Measurements from ENCODE around the gene PJVK.

The PJVK gene

GRCh38 chr2:178498137-178498536 is 47.0 kb downstream of the PJVK start (continued):
- TF ChIP-seq TSHZ2 (CRISPR knock-in tag; IDR thresholded peaks at IDR 0.05) (no peak), ZC3H10 (CRISPR knock-in tag; IDR thresholded peaks at IDR 0.05) (no peak)

- no peak for TF ChIP-seq ZFP3 (CRISPR knock-in tag; IDR thresholded peaks at IDR 0.05)
- ATAC-seq: no peak
Observed at GRCh38 chr2:178499640-178500039, 48.5 kb downstream of the PJVK start.

GRCh38 chr2:178502751-178503150 is 51.6 kb downstream of the PJVK start:
- ATAC-seq: no peak
- TF ChIP-seq PATZ1 (CRISPR knock-in tag; IDR thresholded peaks at IDR 0.05; ENCODE audit: borderline replicate concordance): no peak
- TF ChIP-seq RARB (CRISPR knock-in tag; IDR thresholded peaks at IDR 0.05): no peak
- no peak for TF ChIP-seq GLIS3 (CRISPR knock-in tag; IDR thresholded peaks at IDR 0.05)
- no peak for TF ChIP-seq CREB5 (CRISPR knock-in tag; IDR thresholded peaks at IDR 0.05; ENCODE audit: low read depth)
- no peak for TF ChIP-seq TSHZ2 (CRISPR knock-in tag; IDR thresholded peaks at IDR 0.05)
- no peak for TF ChIP-seq TOX (CRISPR knock-in tag; IDR thresholded peaks at IDR 0.05; ENCODE audit: borderline replicate concordance)
- TF ChIP-seq ESRRG (CRISPR knock-in tag; IDR thresholded peaks at IDR 0.05): no peak
- TF ChIP-seq CSDC2 (CRISPR knock-in tag; IDR thresholded peaks at IDR 0.05): no peak
- no peak for TF ChIP-seq ARNTL (CRISPR knock-in tag; IDR thresholded peaks at IDR 0.05; ENCODE audit: borderline replicate concordance, low read depth)
- no peak for TF ChIP-seq TCF4 (CRISPR knock-in tag; IDR thresholded peaks at IDR 0.05; ENCODE audit: borderline replicate concordance)
- no peak for TF ChIP-seq ZC3H10 (CRISPR knock-in tag; IDR thresholded peaks at IDR 0.05)
- TF ChIP-seq ZFP3 (CRISPR knock-in tag; IDR thresholded peaks at IDR 0.05): no peak
- TF ChIP-seq PPARA (CRISPR knock-in tag; IDR thresholded peaks at IDR 0.05; ENCODE audit: borderline replicate concordance): no peak
- TF ChIP-seq BACH2 (CRISPR knock-in tag; IDR thresholded peaks at IDR 0.05; ENCODE audit: borderline replicate concordance): no peak
- TF ChIP-seq ZNF565 (CRISPR knock-in tag; conservative IDR thresholded peaks at IDR 0.05; ENCODE audit: low read depth): no peak

GRCh38 chr2:178506101-178506500 is 54.9 kb downstream of the PJVK start:
- no peak for ATAC-seq
- TF ChIP-seq PATZ1 (CRISPR knock-in tag; IDR thresholded peaks at IDR 0.05; ENCODE audit: borderline replicate concordance): no peak
- TF ChIP-seq RARB (CRISPR knock-in tag; IDR thresholded peaks at IDR 0.05): no peak
- no peak for TF ChIP-seq ESRRG (CRISPR knock-in tag; IDR thresholded peaks at IDR 0.05)
- TF ChIP-seq ZNF565 (CRISPR knock-in tag; conservative IDR thresholded peaks at IDR 0.05; ENCODE audit: low read depth): no peak
- no peak for TF ChIP-seq ZNF70 (CRISPR knock-in tag; IDR thresholded peaks at IDR 0.05)
- TF ChIP-seq ZC3H10 (CRISPR knock-in tag; IDR thresholded peaks at IDR 0.05): no peak
- no peak for TF ChIP-seq ZFP30 (CRISPR knock-in tag; IDR thresholded peaks at IDR 0.05)
- no peak for TF ChIP-seq ZNF8 (CRISPR knock-in tag; IDR thresholded peaks at IDR 0.05)
- no peak for TF ChIP-seq CSDC2 (CRISPR knock-in tag; IDR thresholded peaks at IDR 0.05)
- TF ChIP-seq OSR1 (CRISPR knock-in tag; IDR thresholded peaks at IDR 0.05): no peak
- TF ChIP-seq CREB5 (CRISPR knock-in tag; IDR thresholded peaks at IDR 0.05; ENCODE audit: low read depth): no peak
- no peak for TF ChIP-seq ARNTL (CRISPR knock-in tag; IDR thresholded peaks at IDR 0.05; ENCODE audit: borderline replicate concordance, low read depth)
- no peak for TF ChIP-seq TOX (CRISPR knock-in tag; IDR thresholded peaks at IDR 0.05; ENCODE audit: borderline replicate concordance)
- TF ChIP-seq ZFP3 (CRISPR knock-in tag; IDR thresholded peaks at IDR 0.05): no peak
- TF ChIP-seq PPARA (CRISPR knock-in tag; IDR thresholded peaks at IDR 0.05; ENCODE audit: borderline replicate concordance): no peak
- TF ChIP-seq POU6F1 (CRISPR knock-in tag; IDR thresholded peaks at IDR 0.05; ENCODE audit: borderline replicate concordance, low read depth): no peak
- TF ChIP-seq ISL1 (CRISPR knock-in tag; IDR thresholded peaks at IDR 0.05): no peak
